Measurements from ENCODE around the gene CEP152.

DNA sequence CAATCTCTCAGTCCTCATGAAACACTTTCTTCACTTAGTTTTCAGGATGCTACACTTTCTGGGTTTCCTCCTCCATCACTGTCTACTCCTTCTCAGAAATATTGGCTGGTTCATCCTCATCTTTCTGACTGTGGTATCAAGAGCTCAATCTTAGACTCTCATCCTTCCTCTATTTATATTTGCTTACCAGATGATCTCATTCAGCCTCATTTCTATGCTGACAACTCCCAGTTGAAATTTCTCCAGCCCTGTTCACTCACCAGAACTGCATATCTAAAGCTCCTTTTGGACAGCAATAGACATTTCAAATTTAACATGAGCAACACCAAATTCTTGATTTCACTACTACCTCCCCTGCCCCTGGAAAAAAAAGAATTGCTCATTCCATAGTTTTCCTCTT, 117.4 kb downstream of the CEP152 start:
- TF ChIP-seq POLR2A (IDR thresholded peaks at IDR 0.05): no peak
- TF ChIP-seq, protein P1, sequence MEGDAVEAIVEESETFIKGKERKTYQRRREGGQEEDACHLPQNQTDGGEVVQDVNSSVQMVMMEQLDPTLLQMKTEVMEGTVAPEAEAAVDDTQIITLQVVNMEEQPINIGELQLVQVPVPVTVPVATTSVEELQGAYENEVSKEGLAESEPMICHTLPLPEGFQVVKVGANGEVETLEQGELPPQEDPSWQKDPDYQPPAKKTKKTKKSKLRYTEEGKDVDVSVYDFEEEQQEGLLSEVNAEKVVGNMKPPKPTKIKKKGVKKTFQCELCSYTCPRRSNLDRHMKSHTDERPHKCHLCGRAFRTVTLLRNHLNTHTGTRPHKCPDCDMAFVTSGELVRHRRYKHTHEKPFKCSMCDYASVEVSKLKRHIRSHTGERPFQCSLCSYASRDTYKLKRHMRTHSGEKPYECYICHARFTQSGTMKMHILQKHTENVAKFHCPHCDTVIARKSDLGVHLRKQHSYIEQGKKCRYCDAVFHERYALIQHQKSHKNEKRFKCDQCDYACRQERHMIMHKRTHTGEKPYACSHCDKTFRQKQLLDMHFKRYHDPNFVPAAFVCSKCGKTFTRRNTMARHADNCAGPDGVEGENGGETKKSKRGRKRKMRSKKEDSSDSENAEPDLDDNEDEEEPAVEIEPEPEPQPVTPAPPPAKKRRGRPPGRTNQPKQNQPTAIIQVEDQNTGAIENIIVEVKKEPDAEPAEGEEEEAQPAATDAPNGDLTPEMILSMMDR (IDR thresholded peaks at IDR 0.05): no peak
